Fibroblast of lung (primary cell): ENCODE results near the gene TGDS. TPM values are rescaled to one million over a fixed set of nuclear protein-coding genes. Genes with fewer than 3 reads are reported as not detected.

Experiments used
- DNase-seq, 2 donors: peaks; one replicate each; pipeline versions ENCODE4 v3.0.0 to v3.0.0-alpha.2; 2010; ENCODE audit warnings: low read depth in 2 of 2
- H2AFZ ChIP-seq: 2 replicates; pipeline ENCODE4 v1.5.1; 2012; ENCODE audit warnings: low read length, control low read depth, inconsistent platforms
- H3K27ac ChIP-seq: 2 replicates; pipeline ENCODE4 v1.5.1; 2011; ENCODE audit warnings: low read length, control low read depth; ENCODE audit not compliant: insufficient read depth
- H3K27me3 ChIP-seq: 2 replicates; pipeline ENCODE4 v1.5.1; 2011; ENCODE audit warnings: mild to moderate bottlenecking, low read length; ENCODE audit not compliant: control insufficient read depth, insufficient read depth
- H3K36me3 ChIP-seq: 2 replicates; pipeline ENCODE4 v1.5.1; 2011; ENCODE audit warnings: low read length; ENCODE audit not compliant: control insufficient read depth, insufficient read depth
- H3K4me1 ChIP-seq: 2 replicates; pipeline ENCODE4 v1.5.1; 2011; ENCODE audit warnings: low read length; ENCODE audit not compliant: control insufficient read depth, insufficient read depth; ENCODE audit errors: extremely low read depth
- H3K4me2 ChIP-seq: 2 replicates; pipeline ENCODE4 v1.5.1; 2011; ENCODE audit warnings: low read length, control low read depth; ENCODE audit not compliant: insufficient read depth; ENCODE audit errors: extremely low read depth
- H3K4me3 ChIP-seq, 4 experiments: fragments of 200-600 bp in 1 of 4; sonication (generic) in 1 of 4; replicated peaks in 1 of 4; 2 replicates each; pipeline ENCODE4 v1.5.1; 2011 to 2016; ENCODE audit warnings: low read length in 4 of 4, low read depth in 3 of 4, mild to moderate bottlenecking in 3 of 4, control low read depth in 2 of 4, inconsistent platforms in 1 of 4, mixed read lengths in 1 of 4; ENCODE audit not compliant: insufficient read depth in 1 of 4; ENCODE audit errors: control extremely low read depth in 1 of 4
- H3K79me2 ChIP-seq: 2 replicates; pipeline ENCODE4 v1.5.1; 2012; ENCODE audit warnings: mild to moderate bottlenecking, low read length, inconsistent platforms; ENCODE audit not compliant: control insufficient read depth, insufficient read depth
- H3K9ac ChIP-seq: 2 replicates; pipeline ENCODE4 v1.5.1; 2011; ENCODE audit warnings: mild to moderate bottlenecking, low read length, control low read depth; ENCODE audit not compliant: insufficient read depth
- H3K9me3 ChIP-seq: 2 replicates; pipeline ENCODE4 v1.5.1; 2012; ENCODE audit warnings: low read depth, low read length; ENCODE audit not compliant: control insufficient read depth, insufficient read depth
- H4K20me1 ChIP-seq: 2 replicates; pipeline ENCODE4 v1.5.1; 2011; ENCODE audit warnings: low read length; ENCODE audit not compliant: control insufficient read depth, insufficient read depth; ENCODE audit errors: extremely low read depth
- CTCF ChIP-seq, 2 donors: IDR thresholded peaks in 1 of 2; conservative IDR thresholded peaks in 1 of 2; 1 replicate in 1 of 2; 2 replicates in 1 of 2; pipeline ENCODE4 v1.5.1; 2011 to 2012; ENCODE audit warnings: low read length in 2 of 2, control low read depth in 1 of 2, inconsistent platforms in 1 of 2, low read depth in 1 of 2, mild to moderate bottlenecking in 1 of 2
- EZH2 ChIP-seq: IDR thresholded peaks from 2 replicates; pipeline ENCODE4 v1.5.1; 2012; ENCODE audit warnings: low read length, control low read depth, mild to moderate bottlenecking; ENCODE audit errors: missing control alignments
- polyA plus RNA-seq, 2 donors: library from polyadenylated mRNA; depleted of rRNA in 1 of 2; stranded (reverse) in 1 of 2; unstranded in 1 of 2; fragments of >200 nt; gene quantifications; 2 replicates each; pipeline ENCODE4 v1.2.1, GENCODE V29; 2011 to 2012; ENCODE audit warnings: missing spikeins in 1 of 2
- total RNA-seq: library from RNA; depleted of rRNA; stranded (reverse); fragments of >200 nt; gene quantifications from 2 replicates; pipeline ENCODE4 v1.2.1, GENCODE V29; 2014

The TGDS gene
- total and polyA plus RNA-seq, 2 donors (not counting 1 experiment from before 2014, with no cell fraction given), result 13.4 to 15.2 TPM

GRCh38 chr13:94585543-94586101 is 10.3 kb downstream of the TGDS start:
- no peaks in the 10 kb centered on the region for H3K79me2 ChIP-seq
- no peaks in the 10 kb centered on the region for H3K4me1 ChIP-seq
- no peaks in the 10 kb centered on the region for H3K27me3 ChIP-seq
- H3K9me3 ChIP-seq, result no peaks in the 10 kb centered on the region
- peaks cover 2% of the 10 kb centered on the region for H3K36me3 ChIP-seq
- no peak overlapping the region for H3K4me2 ChIP-seq
- no peak overlapping the region for H3K27ac ChIP-seq
- H3K4me3 ChIP-seq, result no peak overlapping the region
- DNase-seq, result no peak
- H3K9ac ChIP-seq, result no peak overlapping the region
- H2AFZ ChIP-seq, result no peak overlapping the region
- H4K20me1 ChIP-seq, result no peaks in the 10 kb centered on the region
- TF ChIP-seq EZH2 (no peak), CTCF (conservative IDR thresholded peaks at IDR 0.05 in 1 of 2, IDR thresholded peaks at IDR 0.05 in 1 of 2; ENCODE audit: low read depth in 1 of 2, low read length in 2 of 2) (no peak)

GRCh38 chr13:94583926-94584325 is 12.0 kb downstream of the TGDS start:
- no peaks in the 10 kb centered on the region for H3K4me1 ChIP-seq
- H3K9ac ChIP-seq, result no peak overlapping the region
- H3K27me3 ChIP-seq, result no peaks in the 10 kb centered on the region
- no peak overlapping the region for H3K4me3 ChIP-seq
- H3K9me3 ChIP-seq, result no peaks in the 10 kb centered on the region
- H3K36me3 ChIP-seq, result peaks cover 4% of the 10 kb centered on the region
- TF ChIP-seq CTCF (conservative IDR thresholded peaks at IDR 0.05 in 1 of 2, IDR thresholded peaks at IDR 0.05 in 1 of 2; ENCODE audit: low read depth in 1 of 2, low read length in 2 of 2) (no peak), EZH2 (no peak)
- H3K27ac ChIP-seq, result no peak overlapping the region
- no peaks in the 10 kb centered on the region for H3K79me2 ChIP-seq
- no peaks in the 10 kb centered on the region for H4K20me1 ChIP-seq
- peak in 1 of 2 donors; percentile 14 for DNase-seq
- H2AFZ ChIP-seq, result no peak overlapping the region
- no peak overlapping the region for H3K4me2 ChIP-seq

GRCh38 chr13:94579063-94579462 is 16.9 kb downstream of the TGDS start:
- no peaks in the 10 kb centered on the region for H4K20me1 ChIP-seq
- no peak overlapping the region for H3K4me2 ChIP-seq
- no peak overlapping the region for H3K27ac ChIP-seq
- TF ChIP-seq CTCF (conservative IDR thresholded peaks at IDR 0.05 in 1 of 2, IDR thresholded peaks at IDR 0.05 in 1 of 2; ENCODE audit: low read depth in 1 of 2, low read length in 2 of 2) (no peak), EZH2 (no peak)
- H3K36me3 ChIP-seq, result peaks cover 4% of the 10 kb centered on the region
- H3K27me3 ChIP-seq, result no peaks in the 10 kb centered on the region
- no peak overlapping the region for H3K9ac ChIP-seq
- DNase-seq, result no peak
- no peaks in the 10 kb centered on the region for H3K9me3 ChIP-seq
- no peak overlapping the region for H2AFZ ChIP-seq
- H3K4me3 ChIP-seq, result no peak overlapping the region
- H3K79me2 ChIP-seq, result no peaks in the 10 kb centered on the region
- no peaks in the 10 kb centered on the region for H3K4me1 ChIP-seq
